ENCODE measurements around the gene ATRX. TPM values are rescaled to one million over a fixed set of nuclear protein-coding genes. Genes with fewer than 3 reads are reported as not detected.

The ATRX gene
- total and polyA plus RNA-seq, 2 donors (not counting 3 experiments of a cell fraction or from before 2014, with no cell fraction given) = 23.5 to 101 TPM

GRCh38 chrX:77779695-77780094, 6.3 kb downstream of the ATRX start:
- FAIRE-seq (no peak), DNase-seq (ENCODE audit: low read depth, low spot score) (no peak)
- Histone ChIP-seq H3K4me1 (ENCODE audit: control insufficient read depth, extremely low read depth, insufficient read depth, low read length) (peaks cover 8% of the 10 kb centered on the region), H3K27me3 (ENCODE audit: control insufficient read depth in 2 of 2, insufficient read depth in 2 of 2, low read length in 2 of 2) (no peaks in the 10 kb centered on the region), H3K9ac (replicated peaks; ENCODE audit: extremely low read depth, insufficient read depth, low read length) (no peak overlapping the region), H3K36me3 (ENCODE audit: control insufficient read depth in 2 of 2, extremely low read depth in 1 of 2, insufficient read depth in 2 of 2, low read length in 2 of 2) (no peaks in the 10 kb centered on the region), H3K4me3 (replicated peaks in 1 of 3; ENCODE audit: insufficient read depth in 1 of 3, low read depth in 1 of 3, low read length in 3 of 3) (no peak overlapping the region), H3K9me3 (replicated peaks; ENCODE audit: control insufficient read depth, insufficient read depth, low read length) (no peaks in the 10 kb centered on the region), H3K27ac (ENCODE audit: insufficient read depth, low read depth, low read length) (no peak overlapping the region), H3K9me1 (replicated peaks; ENCODE audit: control insufficient read depth, extremely low read depth, insufficient read depth, low read length) (no peaks in the 10 kb centered on the region), H3K79me2 (ENCODE audit: control insufficient read depth, insufficient read depth, low read length) (peaks cover 97% of the 10 kb centered on the region), H3K4me2 (ENCODE audit: insufficient read depth, low read length) (no peak overlapping the region), H2AFZ (ENCODE audit: low read depth, low read length) (no peak overlapping the region), H4K20me1 (replicated peaks; ENCODE audit: control insufficient read depth, extremely low read depth, insufficient read depth, low read length) (no peaks in the 10 kb centered on the region)
- ChIA-PET POLR2A (no interaction called here), CTCF (no interaction called here)
- intact Hi-C loops (cut with micrococcal nuclease) = no loop called here
- no TSS peak for BruUV-seq (replicated peaks)
- dilution Hi-C loops (cut with MboI; ENCODE audit: extremely low pct_ligation_motif_present, low sequenced_read_pairs) = no loop called here
- TF ChIP-seq CTCF (IDR thresholded peaks at IDR 0.05; ENCODE audit: extremely low read depth in 1 of 2, insufficient read depth in 1 of 2, low read depth in 1 of 2, low read length in 2 of 2) (no peak), POLR2AphosphoS5 (IDR thresholded peaks at IDR 0.05; ENCODE audit: insufficient read depth, low read depth, low read length) (no peak), POLR2A (IDR thresholded peaks at IDR 0.05; ENCODE audit: low read depth, low read length) (no peak), JUN (IDR thresholded peaks at IDR 0.05; ENCODE audit: borderline replicate concordance, insufficient read depth, insufficient read length, low read depth) (no peak), FOS (IDR thresholded peaks at IDR 0.05; ENCODE audit: borderline replicate concordance, insufficient read depth, low read length) (no peak), MYC (IDR thresholded peaks at IDR 0.05; ENCODE audit: low read depth, low read length) (no peak), EZH2 (IDR thresholded peaks at IDR 0.05; ENCODE audit: borderline replicate concordance, low read depth, low read length, severe bottlenecking) (no peak), GATA2 (IDR thresholded peaks at IDR 0.05; ENCODE audit: insufficient read depth, insufficient read length, low read depth, low read length) (no peak)
- TF ChIP-seq, protein P1, sequence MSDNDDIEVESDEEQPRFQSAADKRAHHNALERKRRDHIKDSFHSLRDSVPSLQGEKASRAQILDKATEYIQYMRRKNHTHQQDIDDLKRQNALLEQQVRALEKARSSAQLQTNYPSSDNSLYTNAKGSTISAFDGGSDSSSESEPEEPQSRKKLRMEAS (IDR thresholded peaks at IDR 0.05; ENCODE audit: insufficient read depth, insufficient read length) = no peak
